HG02970 (cell line): ENCODE measurements around the gene RBM17.
"Not testable (repeated sequence)": the region's sequence is repeated elsewhere in the genome, so short reads cannot be mapped to it uniquely, and the experiment has no call there.

Experiments
- ATAC-seq: cut with Tn5 transposase; IDR thresholded peaks from one replicate; pipeline ENCODE4 v1.9.1; 2021; ENCODE audit warnings: mild to moderate bottlenecking, moderate library complexity, moderate number of reproducible peaks; ENCODE audit not compliant: unreplicated experiment, low FRiP score

The RBM17 gene

DNA sequence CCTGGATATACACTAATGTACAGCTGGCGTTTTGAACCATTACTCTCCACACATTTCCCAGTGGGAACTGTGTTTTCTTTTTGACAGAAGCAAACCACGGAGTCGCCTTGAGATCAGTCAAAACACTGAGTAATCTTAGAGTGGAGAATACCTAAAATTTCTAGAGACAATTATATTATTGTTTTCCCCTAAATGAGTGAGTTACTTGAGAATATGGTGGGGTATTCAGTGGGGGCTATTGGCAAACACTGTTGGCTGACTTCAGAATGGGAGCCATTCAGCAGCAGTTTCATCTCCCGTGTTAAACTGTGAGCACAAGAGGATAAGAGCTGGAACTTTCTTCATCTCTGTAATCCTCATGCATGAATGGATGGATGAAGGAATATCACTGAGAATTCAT is 32.9 kb upstream of the RBM17 start:
- ATAC-seq: no peak

DNA sequence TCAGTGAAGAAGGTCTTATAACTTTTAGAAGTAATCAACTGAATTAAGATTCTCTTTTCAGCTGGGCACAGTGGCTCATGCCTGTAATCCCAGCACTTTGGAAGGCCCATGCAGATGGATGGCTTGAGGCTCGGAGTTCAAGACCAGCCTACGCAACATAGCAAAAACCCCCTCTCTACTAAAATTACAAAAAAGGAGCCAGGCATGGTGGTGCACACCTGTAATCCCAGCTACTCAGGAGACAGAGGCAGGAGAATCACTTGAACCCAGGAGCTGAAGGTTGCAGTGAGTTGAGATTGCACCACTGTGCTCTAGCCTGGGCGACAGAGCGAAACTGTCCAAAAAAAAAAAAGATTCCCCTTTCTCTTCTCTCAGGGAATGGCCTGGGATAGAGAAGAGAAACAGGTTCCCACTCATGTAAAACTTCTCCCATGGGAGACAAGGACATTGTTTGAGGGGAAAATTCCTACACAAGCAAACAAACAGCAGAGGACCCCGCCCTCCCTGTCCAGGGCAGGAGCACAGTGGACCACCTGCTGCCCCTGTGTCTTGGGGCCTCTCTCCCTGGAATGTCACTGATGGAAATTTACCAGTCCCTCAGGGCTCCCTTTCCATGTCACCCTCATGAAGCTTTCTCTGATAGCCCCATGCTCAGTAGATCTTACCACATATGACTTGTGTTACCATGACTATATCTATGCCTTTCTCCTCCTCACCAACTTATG is 32.3 kb upstream of the RBM17 start:
- ATAC-seq: no peak

DNA sequence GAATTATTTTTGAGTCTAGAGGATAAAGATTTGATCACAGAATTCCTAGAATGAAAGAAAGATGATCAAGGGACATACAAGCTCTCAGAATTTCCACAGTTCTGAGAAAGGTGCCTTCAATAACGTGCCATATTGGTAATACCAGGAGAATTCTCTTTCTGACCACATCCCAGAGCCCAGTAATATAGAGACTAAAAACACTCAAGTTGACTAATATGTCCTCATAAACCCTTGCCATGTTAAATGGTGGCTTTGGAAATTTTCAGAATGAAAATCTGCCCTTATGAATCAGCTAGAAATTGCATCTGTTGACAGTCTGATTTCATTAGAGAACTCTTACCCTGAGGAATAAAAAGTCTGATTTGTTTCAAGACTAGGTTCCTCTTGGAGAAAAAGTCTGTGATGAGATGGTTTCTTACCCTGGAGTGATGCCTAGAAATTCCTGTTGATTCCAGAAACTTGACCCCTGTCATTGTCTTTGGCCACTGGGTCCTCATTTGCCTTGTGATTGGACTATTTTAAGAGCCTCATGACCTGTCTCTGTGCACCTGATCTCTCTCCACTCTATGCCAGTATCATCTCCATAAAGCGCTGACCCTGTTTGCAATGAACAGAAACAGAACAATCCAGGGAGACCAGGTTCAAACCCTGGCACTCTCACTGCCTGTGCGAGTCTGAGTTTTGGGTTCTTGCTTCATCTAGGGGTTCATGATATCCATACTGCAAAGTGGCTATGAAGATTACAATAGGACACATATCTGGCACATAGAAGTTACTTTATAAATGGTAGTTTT is 30.0 kb upstream of the RBM17 start:
- no peak for ATAC-seq

GRCh38 chr10:6059506-6059905 is 29.3 kb upstream of the RBM17 start:
- no peak for ATAC-seq

DNA sequence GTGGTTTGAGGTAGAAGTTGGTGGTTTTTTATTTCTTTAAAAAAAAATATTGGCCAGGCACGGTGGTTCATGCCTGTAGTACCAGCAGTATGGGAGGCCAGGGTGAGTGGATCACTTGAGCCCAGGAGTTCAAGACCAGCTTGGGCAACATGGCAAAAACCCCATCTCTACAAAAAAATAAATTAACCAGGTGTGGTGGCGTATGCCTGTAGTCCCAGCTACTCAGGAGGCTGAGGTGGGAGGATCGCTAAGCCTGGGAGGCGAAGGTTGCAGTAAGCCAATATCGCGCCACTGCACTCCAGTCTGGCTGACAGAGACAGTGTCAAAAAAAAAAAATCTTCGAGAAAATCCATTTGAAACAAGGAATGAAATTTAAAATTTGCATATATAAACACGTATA is 27.8 kb upstream of the RBM17 start:
- no peak for ATAC-seq

DNA sequence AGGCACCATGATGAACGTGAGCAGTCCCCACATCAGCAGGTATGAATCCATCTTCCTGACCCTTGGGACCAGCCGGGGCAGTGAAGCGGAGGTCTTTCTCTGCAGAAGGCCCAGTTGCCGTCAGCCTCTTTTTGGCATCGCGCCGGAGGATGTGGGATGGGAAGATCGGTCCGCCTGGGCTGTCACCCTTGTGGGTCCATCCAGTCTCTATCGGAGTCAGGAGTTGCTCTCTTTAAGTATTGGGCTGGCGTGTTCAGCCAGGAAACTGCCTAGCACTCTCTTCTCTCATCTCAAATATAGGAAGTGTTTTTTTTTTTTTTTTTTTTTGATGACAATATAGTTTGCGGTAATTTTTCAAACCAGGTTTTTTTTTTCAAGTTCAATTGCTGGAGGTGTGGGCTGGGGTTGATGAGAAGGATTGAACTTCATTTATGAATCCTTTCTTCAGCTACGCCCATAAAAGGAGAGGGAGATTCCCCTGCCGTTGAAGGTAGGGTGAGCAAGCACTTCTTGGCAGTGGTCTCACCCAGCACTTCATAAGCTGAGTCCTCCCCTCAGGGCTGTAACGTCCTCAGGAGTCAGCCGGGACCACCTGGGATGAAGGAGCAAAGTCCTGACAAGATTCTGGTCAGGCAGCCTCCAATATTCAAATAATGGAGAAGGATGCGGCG is 26.6 kb upstream of the RBM17 start, which contains the start of gene IL2RA:
Gene IL2RA, minus strand, starts transcription at position 267 of the 671 bp plus-strand sequence. Its CDS starts 216 bp downstream, at position 51.
- no peak for ATAC-seq

GRCh38 chr10:6064119-6064518 is 24.7 kb upstream of the RBM17 start:
- no peak for ATAC-seq

DNA sequence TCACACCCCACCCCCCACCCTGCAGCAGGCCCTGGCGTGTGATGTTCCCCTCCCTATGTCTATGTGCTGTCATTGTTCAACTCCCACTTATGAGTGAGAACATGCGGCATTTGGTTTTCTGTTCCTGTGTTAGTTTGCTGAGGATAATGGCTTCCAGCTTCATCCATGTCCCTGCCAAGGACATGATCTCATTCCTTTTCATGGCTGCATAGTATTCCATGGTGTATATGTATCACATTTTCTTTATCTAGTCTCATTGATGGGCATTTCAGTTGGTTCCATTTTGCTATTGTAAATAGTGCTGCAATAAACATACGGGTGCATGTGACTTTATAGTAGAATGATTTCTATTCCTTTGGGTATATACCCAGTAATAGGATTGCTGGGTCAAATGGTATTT is 24.1 kb upstream of the RBM17 start:
- not testable (repeated sequence) for ATAC-seq

DNA sequence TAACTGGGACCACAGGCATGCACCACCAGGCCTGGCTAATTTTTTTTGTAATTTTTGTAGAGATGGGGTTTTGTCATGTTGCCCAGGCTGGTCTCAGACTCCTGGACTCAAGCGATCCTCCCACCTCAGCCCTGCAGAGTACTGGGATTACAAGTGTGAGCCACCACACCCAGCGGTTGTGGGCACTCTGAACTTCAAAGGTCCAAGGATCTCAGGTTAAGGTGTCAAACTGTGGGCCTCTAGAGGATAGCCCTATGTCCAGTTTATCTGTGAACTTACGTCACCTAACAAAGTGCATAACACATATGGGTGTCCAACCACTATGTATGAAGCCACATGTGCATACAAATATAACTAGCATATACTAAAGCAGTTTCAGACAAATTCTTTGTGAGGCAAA is 23.4 kb upstream of the RBM17 start:
- no peak for ATAC-seq

DNA sequence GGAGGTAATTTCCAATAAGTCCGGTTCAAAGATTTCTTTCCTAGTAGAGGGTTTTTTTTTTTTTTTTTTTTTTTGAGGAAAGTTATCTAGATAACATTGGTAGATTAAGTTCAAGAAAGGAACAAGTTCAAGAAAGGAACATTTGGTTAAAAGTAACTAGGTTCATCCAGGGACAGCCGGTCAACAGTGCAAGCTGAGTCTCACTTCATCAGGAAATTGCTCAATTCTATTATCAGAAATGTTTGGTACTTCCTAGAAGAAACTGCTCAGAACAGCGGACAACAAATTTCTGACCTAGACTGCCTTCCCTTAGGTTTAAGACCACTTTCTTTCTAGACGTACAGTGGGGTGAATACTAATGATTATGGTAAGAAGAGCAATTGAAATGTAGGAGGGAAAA is 23.0 kb upstream of the RBM17 start:
- no peak for ATAC-seq

- ATAC-seq: no peak
Measured at GRCh38 chr10:6067457-6067856, 21.4 kb upstream of the RBM17 start.

DNA sequence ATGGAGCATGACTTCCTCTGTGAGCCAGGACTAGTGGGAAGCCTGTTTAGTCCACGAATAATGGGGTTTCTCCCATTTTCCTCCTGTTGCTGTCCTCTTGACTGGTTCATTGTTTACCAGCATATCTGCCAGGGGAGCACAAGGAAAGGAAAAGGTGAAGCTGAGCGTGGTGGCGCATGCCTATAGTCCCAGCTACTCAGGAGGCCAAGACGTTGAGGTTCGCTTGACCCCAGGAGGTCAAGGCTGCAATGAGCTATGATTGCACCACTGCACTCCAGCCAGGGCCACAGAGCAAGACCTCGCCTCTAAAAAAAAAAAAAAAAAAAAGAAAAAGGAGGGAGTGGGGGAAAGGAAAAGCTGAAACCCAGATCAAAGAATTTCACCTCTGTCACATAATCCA is 20.8 kb upstream of the RBM17 start:
- ATAC-seq: no peak

- no peak for ATAC-seq
Measured at GRCh38 chr10:6068422-6068821, 20.4 kb upstream of the RBM17 start.

DNA sequence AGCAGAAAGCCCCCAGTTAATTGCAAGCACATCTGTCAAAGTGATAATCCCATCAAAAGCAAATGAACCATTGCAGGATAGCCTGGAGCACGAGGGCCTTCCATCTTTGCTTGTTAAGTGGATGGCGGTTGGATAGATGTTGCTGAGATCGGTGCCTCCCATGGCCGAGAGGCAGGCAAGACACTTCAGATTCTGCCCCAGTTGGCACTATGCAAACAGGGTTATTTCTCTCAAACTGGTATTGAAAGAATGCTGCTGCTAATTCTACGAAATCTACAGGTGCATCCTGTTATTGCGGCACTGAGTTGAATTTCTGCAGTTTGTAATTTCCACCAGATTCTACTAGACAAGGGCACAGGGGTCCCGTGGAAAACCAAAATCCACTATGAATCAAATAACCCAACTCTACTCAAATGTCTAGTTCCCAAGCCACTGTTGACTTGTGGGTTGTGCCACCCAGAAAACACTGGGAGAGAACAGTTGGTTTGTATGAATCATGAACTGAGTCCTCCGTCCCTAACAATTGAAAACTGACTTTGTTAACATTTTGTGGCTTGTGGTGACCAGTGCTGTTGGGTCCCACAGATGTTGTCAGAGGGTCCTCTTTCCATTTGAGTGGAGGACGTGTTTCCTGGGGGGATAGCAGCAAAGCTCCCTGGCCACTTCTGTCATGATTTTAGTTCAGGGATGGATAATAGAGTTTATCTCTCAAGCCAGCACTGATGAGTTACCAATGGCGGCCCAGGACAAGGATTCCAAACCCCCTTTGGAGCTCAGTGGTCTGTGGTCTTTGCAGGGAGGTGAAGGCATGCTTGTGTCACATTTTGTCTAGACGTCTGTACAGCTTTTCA is 19.5 kb upstream of the RBM17 start:
- ATAC-seq: no peak

GRCh38 chr10:6070660-6071059 is 18.2 kb upstream of the RBM17 start:
- ATAC-seq: no peak

GRCh38 chr10:6071181-6072175 is 17.4 kb upstream of the RBM17 start:
- ATAC-seq: no peak

DNA sequence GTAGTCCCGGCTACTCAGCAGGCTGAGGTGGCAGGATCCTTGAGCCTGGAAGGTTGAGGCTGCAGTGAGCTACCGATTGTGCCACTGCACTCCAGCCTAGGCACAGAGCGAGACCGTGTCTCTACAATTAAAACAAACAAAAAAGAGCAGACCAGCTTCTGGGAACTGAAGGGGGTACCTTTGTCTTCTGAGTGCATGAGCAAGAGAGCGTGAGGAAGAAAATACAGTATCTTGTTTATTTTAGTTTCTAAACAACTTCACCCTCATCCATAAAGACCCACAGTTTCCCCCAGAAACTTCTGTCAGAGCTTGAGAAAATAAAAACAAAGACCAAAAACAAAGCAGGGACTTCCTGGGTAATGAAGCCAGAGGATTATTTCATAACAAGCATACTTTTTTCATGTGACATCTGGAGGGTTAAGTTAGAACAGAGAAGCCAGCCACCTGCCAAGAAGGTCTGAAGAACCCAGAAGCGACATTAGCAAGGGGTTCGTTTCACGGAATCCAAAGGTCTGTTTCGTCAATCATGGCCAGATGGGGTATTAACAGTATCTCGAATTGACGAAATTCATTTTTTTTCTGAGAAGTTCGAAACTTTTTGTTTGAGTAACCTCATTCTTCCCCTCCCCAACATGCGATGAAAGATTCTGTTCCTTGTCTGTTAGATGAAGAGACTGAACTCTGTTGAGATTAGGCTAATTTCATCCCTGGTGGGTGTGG is 16.5 kb upstream of the RBM17 start:
- no peak for ATAC-seq

DNA sequence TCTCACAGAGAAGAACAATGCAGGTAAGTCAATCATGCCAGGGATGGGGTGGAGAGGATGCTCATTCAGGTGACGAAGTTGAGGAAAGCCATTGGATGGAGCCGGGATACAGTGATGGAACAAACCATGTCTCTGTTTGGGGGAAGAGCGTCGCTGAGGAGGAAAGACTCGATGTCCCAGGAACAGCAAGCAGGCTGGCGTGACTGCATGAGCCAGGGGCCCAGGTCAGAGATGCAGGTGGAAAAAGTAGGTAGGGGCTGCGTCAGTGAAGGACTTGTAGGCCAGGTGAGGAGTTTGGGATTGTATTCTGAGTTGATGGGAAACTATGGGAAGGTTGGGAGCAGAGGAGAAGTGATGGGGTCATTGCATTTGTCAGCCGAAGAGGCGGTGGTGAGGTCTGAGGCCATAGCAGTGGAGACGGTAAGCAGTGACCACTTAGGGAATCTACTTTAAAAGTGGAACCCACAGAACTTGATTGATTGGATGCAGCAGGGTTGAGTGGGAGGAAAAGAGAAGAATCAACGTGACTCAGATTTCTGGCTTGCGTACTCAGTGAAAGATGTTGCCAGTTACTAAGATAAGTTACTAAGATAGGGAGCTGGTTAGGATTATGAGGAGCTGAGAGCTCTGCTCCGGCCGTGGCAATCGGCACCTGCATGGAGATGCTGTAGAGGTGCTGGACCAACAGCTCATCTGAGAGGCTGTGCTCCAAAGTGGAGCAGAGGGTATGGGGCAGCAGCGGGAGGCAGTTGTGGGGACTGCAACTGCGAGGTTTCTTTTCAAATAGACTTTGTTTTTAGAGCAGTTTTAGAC is 14.1 kb upstream of the RBM17 start:
- ATAC-seq: no peak
